HG03460 (cell line): ENCODE data around the gene PSD4.

Experiments
- ATAC-seq: cut with Tn5 transposase; IDR thresholded peaks from one replicate; pipeline ENCODE4 v1.9.1; 2021; ENCODE audit not compliant: unreplicated experiment

Gene PSD4

GRCh38 chr2:113203217-113203530 is 29.4 kb downstream of the PSD4 start:
- no peak for ATAC-seq

- ATAC-seq, result no peak
Observed at GRCh38 chr2:113203901-113204519, 30.2 kb downstream of the PSD4 start.

GRCh38 chr2:113206251-113206650 is 32.5 kb downstream of the PSD4 start:
- no peak for ATAC-seq

DNA sequence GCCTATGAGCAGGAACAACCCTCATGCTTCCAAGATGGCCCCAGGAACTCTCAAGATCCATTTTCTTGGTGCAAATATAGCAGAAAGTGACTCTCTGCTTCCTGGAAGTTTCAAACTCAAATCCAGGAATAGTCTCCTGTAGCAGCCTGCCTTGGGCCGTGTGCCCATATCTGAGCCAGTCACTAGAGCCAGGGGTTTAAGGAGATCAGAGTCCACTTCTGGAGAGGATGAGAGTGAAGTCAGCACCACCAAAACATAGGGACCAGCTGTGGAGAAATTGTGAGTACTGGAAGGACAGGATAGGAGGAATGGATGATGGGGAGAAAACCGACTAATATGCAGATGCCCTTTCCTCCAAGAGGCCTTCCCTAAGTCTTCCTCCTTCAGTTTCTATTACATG is 33.2 kb downstream of the PSD4 start:
- no peak for ATAC-seq

DNA sequence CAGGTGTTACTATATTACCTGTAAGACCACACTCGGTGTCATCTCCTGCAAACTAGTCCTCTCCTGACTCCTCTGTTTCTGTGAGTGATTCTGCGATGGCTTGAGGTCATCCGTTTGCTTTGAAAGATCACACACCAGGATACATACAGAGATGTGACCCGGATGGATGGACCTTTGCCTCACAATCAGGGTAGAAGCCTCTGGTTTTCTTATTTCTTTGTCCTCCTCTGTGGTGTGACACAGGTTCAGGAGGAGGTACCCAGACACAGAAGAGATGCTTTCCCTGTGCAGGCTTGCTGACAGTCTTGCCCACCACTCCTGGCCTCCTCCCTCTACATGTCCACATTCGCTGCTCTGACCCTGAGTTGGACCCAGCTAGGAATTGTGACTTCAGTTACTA is 34.6 kb downstream of the PSD4 start:
- ATAC-seq, result no peak

GRCh38 chr2:113209011-113209645 is 35.4 kb downstream of the PSD4 start:
- no peak for ATAC-seq

DNA sequence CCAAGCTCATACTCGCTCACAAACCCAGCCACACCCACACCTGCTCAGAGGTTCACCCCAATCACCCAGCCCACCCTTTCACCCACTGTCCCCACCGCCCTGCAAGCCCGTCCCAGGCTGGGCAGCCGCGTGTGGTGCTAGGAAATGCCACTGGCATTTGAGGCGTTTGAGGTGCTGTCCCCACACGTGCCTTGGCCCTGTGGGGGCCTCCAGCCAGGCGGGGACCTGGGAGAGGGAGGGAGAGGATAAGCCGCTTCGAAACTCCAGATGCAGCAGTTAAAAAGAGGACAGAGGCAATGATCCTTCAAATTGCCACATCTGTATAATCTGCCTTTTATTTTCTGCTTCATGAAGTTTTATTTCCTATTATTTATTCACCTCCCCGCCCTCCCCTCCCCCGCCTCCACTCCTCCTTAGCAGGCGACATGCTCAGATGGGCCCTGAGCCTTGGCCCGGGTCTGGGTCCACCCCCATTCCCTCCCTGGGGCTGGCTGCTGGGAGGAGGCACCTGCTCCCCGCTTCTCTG is 35.9 kb downstream of the PSD4 start:
- no peak for ATAC-seq

GRCh38 chr2:113211226-113212105 is 37.7 kb downstream of the PSD4 start:
- ATAC-seq, result no peak

DNA sequence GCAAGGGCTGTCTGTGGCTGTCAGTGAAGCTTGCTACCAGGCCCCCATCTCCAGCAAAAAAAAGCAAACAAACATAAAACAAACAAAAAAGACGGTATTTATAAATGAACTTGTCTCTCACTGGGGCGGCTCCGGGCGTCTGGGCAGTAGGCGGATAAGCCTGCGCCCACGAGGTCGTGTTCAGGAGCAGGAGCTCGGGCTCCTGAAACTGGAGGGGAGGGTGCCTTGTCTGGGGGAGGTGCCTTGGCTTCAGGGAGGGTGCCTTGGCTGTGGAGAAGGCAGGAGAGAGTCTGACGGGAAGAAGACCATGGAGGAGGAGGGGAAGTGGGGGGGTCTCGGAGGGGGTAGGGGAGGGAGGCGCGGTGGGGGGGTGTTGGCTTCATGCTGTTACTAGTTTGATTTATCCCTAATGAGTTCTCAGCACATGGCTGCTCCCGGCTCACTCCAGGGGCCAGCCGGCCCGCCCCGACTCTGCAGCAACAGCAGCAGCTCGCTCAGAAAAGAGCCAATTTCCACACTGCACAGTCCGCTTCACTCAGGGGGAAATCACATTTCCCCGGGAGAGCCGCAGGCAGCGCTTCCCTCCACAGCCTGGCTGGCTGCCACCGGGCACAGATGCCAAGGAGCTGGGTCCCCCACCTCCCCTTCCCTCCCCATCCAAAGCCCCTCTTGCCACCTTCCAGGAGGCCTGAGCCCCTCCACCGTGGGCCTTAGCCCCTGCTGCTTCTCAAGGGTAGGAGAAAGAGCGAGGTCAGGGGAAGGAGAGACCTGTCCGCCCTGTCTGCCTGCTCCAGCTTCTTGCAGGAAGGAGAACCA is 38.7 kb downstream of the PSD4 start:
- no peak for ATAC-seq

DNA sequence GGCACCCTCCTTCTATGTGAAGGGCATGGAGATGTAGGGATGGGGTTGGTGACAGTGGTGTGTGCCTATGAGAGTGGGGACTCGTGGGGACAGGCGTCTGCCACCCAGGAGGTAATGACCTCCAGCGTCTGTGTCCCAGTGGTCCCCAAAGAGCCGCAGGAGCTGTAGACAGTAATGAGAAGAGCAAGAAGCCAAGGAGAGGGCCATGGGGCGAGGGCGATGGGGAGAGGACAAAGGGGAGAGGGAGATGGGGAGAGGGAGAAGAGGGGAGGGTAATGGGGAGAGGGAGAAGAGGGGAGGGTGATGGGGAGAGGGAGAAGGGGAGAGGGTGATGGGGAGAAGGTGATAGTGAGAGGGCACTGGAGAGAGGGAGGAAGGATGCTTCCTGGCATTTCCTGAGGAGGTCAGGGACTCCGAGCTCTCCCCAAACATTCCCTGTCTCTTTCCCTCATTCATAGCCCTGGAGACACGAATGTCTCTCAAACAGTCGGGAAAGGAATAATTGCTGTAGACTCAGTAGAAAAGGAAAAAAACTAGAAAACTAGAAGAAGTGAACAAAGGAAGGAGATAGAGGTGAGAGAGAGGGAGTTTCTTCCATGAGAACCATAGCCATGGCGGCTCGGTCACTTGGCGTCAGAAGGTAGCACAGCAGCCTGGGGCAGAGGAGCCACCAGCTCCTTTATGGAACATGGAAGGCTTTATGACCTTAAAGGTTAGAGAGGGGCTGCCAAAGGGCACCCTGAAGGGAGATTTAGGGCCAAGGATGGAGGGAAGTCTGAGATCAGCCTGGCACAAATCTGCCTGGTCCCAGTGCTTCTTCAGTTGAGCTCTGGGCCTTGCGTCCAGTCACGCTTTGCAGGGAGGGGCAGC is 39.5 kb downstream of the PSD4 start:
- no peak for ATAC-seq

GRCh38 chr2:113214141-113214540 is 40.4 kb downstream of the PSD4 start:
- no peak for ATAC-seq

GRCh38 chr2:113215056-113215455 is 41.3 kb downstream of the PSD4 start:
- no peak for ATAC-seq

DNA sequence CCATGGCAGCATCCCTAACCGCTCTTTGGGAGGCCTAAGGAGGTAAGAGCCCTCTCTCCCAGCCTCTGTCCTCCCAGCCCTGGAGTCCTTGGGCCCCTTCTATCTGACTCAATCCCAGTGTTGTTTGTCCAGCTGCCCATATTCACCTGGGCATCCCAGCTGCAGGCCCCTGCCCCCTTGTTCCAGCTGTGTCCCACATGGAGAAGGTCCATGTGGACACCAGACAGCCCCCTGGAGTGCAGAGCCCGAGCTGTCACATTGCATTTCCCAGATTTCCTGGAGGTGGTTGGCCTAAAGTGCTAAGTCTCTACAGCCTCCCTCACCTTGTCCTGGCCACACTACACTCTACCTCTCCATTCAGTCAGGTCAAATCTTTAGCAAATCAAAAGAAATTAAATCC is 42.5 kb downstream of the PSD4 start:
- no peak for ATAC-seq

DNA sequence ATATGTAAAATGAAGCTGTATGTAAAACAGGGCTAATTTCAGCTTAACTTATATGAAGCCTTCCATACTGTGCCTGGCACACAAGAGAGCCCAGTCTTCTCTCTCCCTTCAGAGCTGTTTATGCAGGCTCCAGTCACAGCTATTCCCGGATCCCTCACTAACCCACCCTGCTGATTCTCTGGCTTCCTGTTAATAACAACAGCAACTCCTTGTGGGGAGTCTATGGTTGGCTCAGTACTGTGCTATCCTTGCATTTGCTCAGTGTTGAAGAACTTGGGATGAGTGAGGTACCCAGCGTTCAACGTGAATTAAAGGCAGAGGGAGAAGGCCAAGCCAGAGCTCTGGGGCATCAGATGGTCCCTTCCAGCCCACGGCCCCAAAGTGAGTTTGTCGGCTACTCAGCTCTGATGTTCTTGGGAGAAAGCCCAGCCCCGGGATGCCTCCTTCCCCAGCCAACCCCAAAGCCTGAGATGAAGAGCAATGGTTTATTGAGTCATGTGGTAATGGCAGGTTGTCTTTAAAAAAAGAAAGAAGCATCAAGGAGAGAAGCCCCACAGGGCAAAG is 43.2 kb downstream of the PSD4 start:
- peak; percentile 7 for ATAC-seq

DNA sequence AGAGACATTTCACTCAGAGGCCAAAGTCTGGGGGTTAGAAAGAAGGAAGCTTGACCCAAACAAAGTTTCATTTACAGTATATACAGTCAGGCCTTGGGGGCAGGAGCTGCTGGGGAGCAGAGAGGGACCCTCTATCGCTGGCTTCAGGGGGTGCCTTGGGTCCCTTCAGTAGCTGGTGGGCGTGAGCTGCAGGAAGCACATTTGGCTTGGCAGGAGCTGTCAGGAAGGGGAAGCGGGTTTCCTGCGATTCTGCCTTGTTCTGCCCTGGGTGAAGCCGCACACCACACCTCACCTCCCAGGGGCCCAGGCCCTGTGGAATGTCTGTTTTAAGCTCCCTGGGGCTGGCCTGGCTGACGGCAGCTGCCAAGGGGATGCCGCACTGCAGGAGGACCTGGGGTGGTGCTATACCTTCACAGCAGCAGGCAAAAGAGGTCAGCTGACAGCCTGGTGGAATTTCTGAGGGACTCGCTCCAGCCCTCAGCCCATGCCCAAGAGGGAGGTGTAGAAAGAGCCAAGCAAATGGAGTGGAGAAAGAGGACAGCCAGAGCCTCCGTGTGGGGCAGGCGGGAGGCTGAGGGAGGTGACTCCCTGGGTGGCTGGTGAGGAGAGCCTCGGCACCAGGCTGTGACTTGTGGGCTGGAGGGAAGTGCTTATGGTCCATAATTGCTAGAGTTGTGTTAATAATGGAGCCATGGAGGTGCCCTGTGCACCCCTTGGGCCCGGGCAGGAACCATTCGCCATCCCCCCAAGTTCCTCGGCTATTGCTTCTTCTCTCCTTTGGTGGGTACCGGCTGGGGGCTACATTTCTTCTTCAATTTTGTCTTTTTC is 43.9 kb downstream of the PSD4 start:
- peak; percentile 48 for ATAC-seq

DNA sequence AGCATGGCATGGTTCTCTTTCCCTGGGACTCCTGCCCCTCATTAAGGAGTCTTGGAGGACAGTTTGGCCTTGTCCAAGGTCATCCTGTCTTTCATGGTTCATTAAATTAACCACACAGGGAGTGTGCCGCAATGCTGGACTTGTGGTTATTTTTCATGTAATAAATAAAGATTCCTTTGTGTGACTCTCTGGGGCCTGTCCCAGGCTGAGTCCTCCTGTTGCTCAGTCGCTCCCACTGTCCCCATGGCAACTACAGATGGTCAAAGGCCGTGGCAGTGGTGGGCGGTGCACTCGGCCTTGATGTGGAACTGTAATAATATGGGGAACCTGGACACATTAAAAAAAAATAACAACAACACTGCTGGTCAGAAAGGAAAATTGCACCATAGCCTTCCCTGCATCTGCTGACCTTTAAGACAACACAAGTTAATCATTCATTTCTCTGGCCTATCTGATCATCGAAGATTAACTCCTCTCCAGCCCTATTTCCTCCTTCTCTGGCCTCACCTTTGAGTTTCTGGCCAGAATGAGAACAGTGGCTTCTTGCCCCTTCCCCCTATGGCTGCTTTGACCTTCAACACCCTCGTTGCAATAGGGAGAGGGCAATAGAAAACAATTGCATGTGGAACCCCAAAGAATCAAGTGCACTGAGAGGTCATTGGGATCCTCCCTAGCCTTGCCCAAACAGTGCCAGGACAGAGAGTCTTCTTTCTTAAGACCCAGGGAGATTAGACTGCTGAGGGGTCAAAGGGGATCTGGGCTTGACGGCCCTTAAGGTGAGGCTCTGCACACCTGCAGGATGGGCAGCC is 44.7 kb downstream of the PSD4 start:
- ATAC-seq, result no peak

GRCh38 chr2:113219092-113219441 is 45.3 kb downstream of the PSD4 start:
- ATAC-seq, result no peak

DNA sequence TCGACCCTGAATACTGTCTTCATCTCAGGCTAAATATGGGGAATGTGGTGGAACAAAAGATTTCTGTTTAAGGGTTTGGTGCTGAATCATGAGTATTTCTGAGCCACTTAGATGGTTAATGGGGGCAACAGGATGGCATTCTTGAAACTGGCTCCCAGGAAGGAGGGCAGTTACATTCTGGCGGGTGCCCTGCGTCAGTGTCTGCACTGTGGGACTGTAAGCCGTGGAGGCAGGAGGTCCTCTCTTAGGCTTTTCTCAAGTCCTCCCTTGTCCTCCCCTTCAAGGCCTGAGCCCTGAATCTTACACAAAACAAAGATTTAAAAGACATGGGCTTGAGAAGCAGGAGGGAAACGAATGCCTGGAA is 45.7 kb downstream of the PSD4 start:
- no peak for ATAC-seq
